ENCODE measurements around the gene VAV1.
"Not testable (repeated sequence)": the region's sequence is repeated elsewhere in the genome, so short reads cannot be mapped to it uniquely, and the experiment has no call there.

The VAV1 gene

GRCh38 chr19:6861683-6862286 lies 89.3 kb downstream of the VAV1 start:
- no peak for DNase-seq

DNA sequence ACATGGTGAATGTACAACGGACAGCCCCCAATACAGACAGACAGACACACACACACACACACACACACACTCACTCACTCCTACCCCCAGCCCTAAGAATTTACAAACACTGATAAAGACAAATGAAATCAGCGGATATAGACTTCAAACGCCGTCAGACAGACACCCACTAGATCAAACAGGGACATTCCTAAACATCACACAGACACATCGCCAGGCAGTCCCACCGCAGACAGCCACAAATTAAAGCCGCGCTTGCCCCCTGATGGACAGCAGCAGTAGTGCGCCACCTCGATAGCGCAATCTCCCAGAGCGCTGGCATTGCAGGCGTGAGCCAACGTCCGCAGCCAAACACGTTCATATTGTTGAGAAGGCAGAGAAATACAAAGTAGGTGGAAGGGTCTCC lies 90.2 kb downstream of the VAV1 start:
- peak; percentile 33 for DNase-seq

- no peak for DNase-seq
Observed at GRCh38 chr19:6864325-6864940, 91.9 kb downstream of the VAV1 start.

GRCh38 chr19:6865849-6866248 lies 93.3 kb downstream of the VAV1 start:
- no peak for DNase-seq

DNA sequence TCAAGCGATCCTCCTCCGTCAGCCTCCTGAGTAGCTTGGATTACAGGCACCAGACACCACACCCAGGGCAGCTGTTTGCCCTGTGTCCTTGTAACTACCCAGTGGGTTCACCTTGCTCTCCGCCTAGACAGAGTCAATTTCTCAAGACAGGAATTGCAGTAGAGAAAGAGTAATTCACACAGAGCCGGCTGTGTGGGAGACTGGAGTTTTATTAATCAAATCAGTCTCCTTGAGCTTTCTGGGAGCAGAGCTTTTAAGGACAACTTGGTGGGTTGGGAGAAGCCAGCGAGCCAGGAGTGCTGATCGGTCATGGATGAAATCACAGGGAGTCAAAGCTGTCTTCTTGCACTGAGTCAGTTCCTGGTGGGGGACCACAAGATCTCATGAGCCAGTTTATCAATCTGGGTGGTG lies 94.2 kb downstream of the VAV1 start:
- DNase-seq = no peak

DNA sequence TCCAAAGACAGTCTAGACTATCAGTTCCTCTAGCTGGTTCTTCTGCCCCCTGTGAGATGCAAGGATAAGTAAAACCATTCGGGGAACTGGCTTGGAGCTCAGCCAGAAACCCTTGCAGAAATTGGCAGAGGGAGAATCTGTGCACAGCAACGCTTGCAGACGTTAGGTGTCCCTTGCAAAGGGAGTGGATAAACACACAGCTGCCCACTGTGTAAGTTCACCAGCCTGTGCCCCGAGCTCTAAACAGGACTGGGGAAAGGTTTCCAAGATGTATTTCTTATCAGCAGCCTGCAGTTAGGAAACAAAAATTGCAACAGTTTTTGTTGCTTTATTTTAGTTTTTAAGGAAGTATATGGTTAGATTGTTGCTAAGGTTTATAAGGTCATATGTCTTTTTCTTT lies 95.8 kb downstream of the VAV1 start:
- no peak for DNase-seq

GRCh38 chr19:6869151-6869882 lies 96.8 kb downstream of the VAV1 start:
- DNase-seq = not testable (repeated sequence)

DNA sequence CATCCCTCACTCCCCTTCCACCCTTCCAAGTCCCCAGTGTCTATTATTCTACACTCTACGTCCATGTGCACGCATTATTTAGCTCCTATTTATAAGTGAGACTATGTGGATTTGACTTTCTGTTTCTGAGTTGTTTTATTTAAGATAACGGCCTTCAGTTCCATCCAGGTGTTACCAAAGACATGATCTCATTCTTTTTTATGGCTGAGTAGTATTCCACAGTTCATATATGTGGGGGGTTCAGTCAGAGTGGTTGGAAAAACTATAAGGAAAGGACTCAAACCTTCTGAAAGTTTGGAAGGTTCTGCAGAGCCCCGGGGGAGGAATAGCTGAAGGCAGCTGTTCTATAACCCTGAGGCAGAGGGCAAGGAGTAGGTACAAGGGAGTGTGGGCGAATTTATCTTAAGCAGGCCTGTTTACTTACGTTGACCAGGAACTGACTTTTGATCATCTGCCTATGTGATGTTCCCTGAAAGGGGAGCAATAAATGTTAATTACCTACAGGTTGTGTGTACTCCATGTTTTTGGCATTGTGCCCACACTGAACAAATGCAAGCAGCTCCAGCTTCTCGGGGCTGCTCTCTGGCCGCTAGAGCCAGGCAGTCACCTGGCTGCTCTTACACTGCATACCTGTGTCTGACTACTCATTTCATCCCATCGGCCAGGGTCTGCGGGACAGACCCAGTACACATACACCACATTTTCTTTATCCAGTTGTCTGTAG lies 101.4 kb downstream of the VAV1 start:
- DNase-seq = no peak

- DNase-seq = no peak
Observed at GRCh38 chr19:6875218-6875617, 102.7 kb downstream of the VAV1 start.

- DNase-seq = no peak
Observed at GRCh38 chr19:6876748-6877147, 104.2 kb downstream of the VAV1 start.

DNA sequence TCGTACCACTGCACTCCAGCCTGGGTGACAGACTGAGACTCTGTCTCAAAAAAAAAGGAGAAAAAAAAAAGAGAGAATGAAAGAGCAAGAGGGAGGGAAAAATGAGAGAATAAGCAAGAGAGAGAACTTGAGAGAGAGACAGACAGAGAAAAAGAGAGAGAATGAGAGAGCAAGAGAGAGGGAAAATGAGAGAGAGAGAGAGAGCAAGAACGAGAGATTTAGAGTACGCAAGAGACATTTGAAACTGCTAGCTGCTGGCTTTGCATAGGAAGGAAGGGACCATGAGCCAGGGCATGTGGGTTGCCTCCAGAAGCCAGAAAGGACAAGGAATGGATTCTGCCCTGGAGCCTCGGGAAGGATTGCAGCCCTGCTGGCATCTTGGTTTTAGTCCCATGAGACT lies 105.3 kb downstream of the VAV1 start:
- no peak for DNase-seq

- no peak for DNase-seq
Observed at GRCh38 chr19:6886277-6886897, 113.9 kb downstream of the VAV1 start.

DNA sequence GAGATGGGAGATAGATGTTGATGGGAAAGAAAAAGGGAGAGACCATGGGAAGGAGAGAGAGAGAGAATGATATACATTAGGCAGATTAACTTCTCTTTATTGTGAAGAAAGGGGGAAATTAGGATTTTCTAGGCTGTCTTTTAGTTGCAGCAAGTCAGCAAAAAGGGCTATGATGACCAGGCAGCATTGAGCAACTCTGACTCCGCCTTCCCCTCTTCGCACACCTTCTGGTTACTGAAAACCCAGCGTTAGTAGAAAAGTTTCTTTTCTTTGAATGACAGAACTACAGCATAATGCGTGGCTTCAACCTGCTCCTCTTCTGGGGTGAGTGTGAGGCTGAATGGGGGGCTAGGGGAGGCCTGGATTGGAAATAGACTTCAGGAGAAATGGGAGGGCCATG lies 114.8 kb downstream of the VAV1 start, which contains the start of gene ADGRE1:
TSS of gene ADGRE1 (plus strand) at position 264 of the 400 bp plus-strand sequence. CDS start at position 294, 30 bp downstream.
- no peak for DNase-seq

DNA sequence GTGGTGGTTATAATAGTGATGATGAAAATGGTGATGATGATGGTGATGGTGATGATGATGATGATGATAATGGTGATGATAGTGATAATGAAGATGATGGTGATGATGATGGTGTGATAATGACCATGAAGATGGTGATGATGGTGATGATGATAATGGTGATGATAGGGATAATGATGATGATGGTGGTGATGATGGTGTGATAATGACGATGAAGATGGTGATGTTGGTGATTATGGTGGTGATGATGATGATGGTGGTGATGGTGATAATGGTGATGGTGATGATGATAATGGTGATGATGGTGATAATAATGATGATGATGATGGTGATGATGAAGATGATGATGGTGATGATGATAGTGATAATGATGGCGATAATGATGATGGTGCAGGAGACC lies 116.5 kb downstream of the VAV1 start:
- no peak for DNase-seq

DNA sequence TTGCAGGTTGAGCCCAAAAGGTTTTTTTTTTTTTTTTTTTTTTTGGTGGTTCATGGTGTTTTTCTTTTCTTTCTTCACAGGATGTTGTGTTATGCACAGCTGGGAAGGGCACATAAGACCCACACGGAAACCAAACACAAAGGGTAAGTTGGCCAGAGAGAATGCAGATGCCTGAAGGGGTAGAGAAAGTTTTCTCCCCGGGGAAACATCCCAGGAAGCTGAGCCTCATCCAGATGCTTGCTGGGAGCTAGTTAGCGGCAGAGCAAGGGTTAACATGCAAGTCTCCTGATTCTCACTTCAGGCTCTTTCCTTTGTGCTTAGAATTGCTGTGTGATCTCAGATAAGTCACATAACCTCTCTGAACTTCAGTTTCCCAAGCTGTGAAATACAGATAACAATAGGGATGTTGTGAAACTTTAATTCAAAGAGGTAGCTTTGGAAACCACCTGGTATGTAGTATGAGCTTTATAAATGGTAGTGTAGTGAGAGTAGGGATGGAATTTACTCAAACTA lies 117.9 kb downstream of the VAV1 start:
- no peak for DNase-seq

DNA sequence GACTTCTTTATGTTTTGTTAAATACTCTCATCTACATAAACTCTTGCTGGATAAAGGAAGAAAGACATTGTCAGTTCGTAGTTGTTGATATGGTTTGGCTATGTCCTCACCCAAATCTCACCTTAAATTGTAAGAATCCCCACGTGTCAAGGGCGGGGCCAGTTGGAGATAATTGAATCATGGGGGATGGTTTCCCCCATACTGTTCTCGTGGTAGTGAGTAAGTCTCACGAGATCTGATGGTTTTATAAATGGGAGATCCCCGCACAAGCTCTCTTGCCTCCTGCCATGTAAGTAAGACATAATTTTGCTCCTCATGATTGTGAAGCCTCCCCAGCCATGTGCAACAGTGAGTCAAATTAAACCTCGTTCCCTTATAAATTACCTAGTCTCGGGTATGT lies 118.4 kb downstream of the VAV1 start:
- no peak for DNase-seq

- no peak for DNase-seq
Observed at GRCh38 chr19:6891761-6892385, 119.4 kb downstream of the VAV1 start.

GRCh38 chr19:6894313-6894712 lies 121.8 kb downstream of the VAV1 start:
- DNase-seq = no peak

- no peak for DNase-seq
Observed at GRCh38 chr19:6903446-6903845, 130.9 kb downstream of the VAV1 start.

- DNase-seq = no peak
Observed at GRCh38 chr19:6906559-6907060, 134.1 kb downstream of the VAV1 start.
